ENCODE results near the gene PRR9.

GRCh38 chr1:153251562-153251961 lies 34.2 kb downstream of the PRR9 start:
- TF ChIP-seq POLR2AphosphoS5 (IDR thresholded peaks at IDR 0.05), result no peak
- no peak for TF ChIP-seq CTCF (IDR thresholded peaks at IDR 0.05)
- TF ChIP-seq POLR2A (IDR thresholded peaks at IDR 0.05), result no peak
- TF ChIP-seq EP300 (IDR thresholded peaks at IDR 0.05), result no peak
